GM12865 (cell line): ENCODE results near the gene NWD2.

ENCODE experiments used
- DNase-seq: peaks from one replicate; pipeline ENCODE4 v3.0.0; 2010; ENCODE audit warnings: low read depth
- H3K4me3 ChIP-seq: 2 replicates; pipeline ENCODE4 v1.5.1; 2011; ENCODE audit warnings: mild to moderate bottlenecking, low read depth, low read length, control low read depth
- CTCF ChIP-seq: IDR thresholded peaks from 2 replicates; pipeline ENCODE4 v1.5.1; 2011; ENCODE audit warnings: low read length, control low read depth, low read depth, inconsistent platforms; ENCODE audit not compliant: insufficient read depth; ENCODE audit errors: missing control alignments

Gene NWD2

GRCh38 chr4:37367901-37368300 lies 123.4 kb downstream of the NWD2 start:
- DNase-seq, result no peak
- no peak overlapping the region for H3K4me3 ChIP-seq
- no peak for TF ChIP-seq CTCF

- H3K4me3 ChIP-seq, result no peak overlapping the region
- DNase-seq, result no peak
- no peak for TF ChIP-seq CTCF
These were observed 125.5 kb downstream of the NWD2 start for GRCh38 chr4:37370052-37370451.

GRCh38 chr4:37381040-37381668 lies 136.6 kb downstream of the NWD2 start:
- no peak for DNase-seq
- H3K4me3 ChIP-seq, result no peak overlapping the region
- no peak for TF ChIP-seq CTCF

- H3K4me3 ChIP-seq, result no peak overlapping the region
- peak; percentile 59 for TF ChIP-seq CTCF
- peak; percentile 68 for DNase-seq
These were observed 139.2 kb downstream of the NWD2 start for GRCh38 chr4:37383579-37384229.

GRCh38 chr4:37385424-37385823 lies 140.9 kb downstream of the NWD2 start:
- no peak for DNase-seq
- TF ChIP-seq CTCF, result no peak
- no peak overlapping the region for H3K4me3 ChIP-seq

GRCh38 chr4:37388681-37389365 lies 144.3 kb downstream of the NWD2 start:
- no peak for DNase-seq
- no peak for TF ChIP-seq CTCF
- no peak overlapping the region for H3K4me3 ChIP-seq
